GM11168 (cell line): ENCODE results near the gene ZDHHC3.
"Not testable (repeated sequence)": the region's sequence is repeated elsewhere in the genome, so short reads cannot be mapped to it uniquely, and the experiment has no call there.

Experiments
- in situ Hi-C: fragments of 300-500 bp; cut with MboI; formaldehyde crosslinking; loops from one replicate; pipeline ENCODE4 v1.12.0; 2022; ENCODE audit warnings: low sequenced_read_pairs; ENCODE audit not compliant: unreplicated experiment

The ZDHHC3 gene

GRCh38 chr3:44966795-44967278 is 9.1 kb downstream of the ZDHHC3 start:
- in situ Hi-C loops: no loop called here

- in situ Hi-C loops: no loop called here
Observed at GRCh38 chr3:44965165-44965564, 10.8 kb downstream of the ZDHHC3 start.

GRCh38 chr3:44963571-44964325 is 12.2 kb downstream of the ZDHHC3 start:
- in situ Hi-C loops: no loop called here

GRCh38 chr3:44962621-44963393 is 13.2 kb downstream of the ZDHHC3 start:
- in situ Hi-C loops: no loop called here

GRCh38 chr3:44961888-44962287 is 14.1 kb downstream of the ZDHHC3 start:
- in situ Hi-C loops: no loop called here

GRCh38 chr3:44960387-44961026 is 15.5 kb downstream of the ZDHHC3 start:
- in situ Hi-C loops: no loop called here

- in situ Hi-C loops: no loop called here
Observed at GRCh38 chr3:44958386-44958785, 17.6 kb downstream of the ZDHHC3 start.

- in situ Hi-C loops: no loop called here
Observed at GRCh38 chr3:44957986-44958385, 18.0 kb downstream of the ZDHHC3 start.

GRCh38 chr3:44955917-44956316 is 20.1 kb downstream of the ZDHHC3 start:
- in situ Hi-C loops: no loop called here

GRCh38 chr3:44954962-44955361 is 21.0 kb downstream of the ZDHHC3 start:
- in situ Hi-C loops: no loop called here

- in situ Hi-C loops: no loop called here
Observed at GRCh38 chr3:44954304-44954703, 21.7 kb downstream of the ZDHHC3 start.

- in situ Hi-C loops: no loop called here
Observed at GRCh38 chr3:44952689-44953088, 23.3 kb downstream of the ZDHHC3 start.

- in situ Hi-C loops: no loop called here
Observed at GRCh38 chr3:44950275-44950734, 25.7 kb downstream of the ZDHHC3 start.

GRCh38 chr3:44949770-44950169 is 26.2 kb downstream of the ZDHHC3 start:
- in situ Hi-C loops: not testable (repeated sequence)

GRCh38 chr3:44948239-44948638 is 27.7 kb downstream of the ZDHHC3 start:
- in situ Hi-C loops: no loop called here

- in situ Hi-C loops: no loop called here
Observed at GRCh38 chr3:44942202-44942921, 33.6 kb downstream of the ZDHHC3 start.

- in situ Hi-C loops: no loop called here
Observed at GRCh38 chr3:44939581-44940036, 36.4 kb downstream of the ZDHHC3 start.

GRCh38 chr3:44932986-44933944 is 42.7 kb downstream of the ZDHHC3 start:
- in situ Hi-C loops: no loop called here

- in situ Hi-C loops: no loop called here
Observed at GRCh38 chr3:44932271-44932670, 43.7 kb downstream of the ZDHHC3 start.
